Ammon's horn (tissue), 1 donor: ENCODE data around the gene LGI2.
"Not testable (repeated sequence)": the region's sequence is repeated elsewhere in the genome, so short reads cannot be mapped to it uniquely, and the experiment has no call there.

Source experiments
- DNase-seq: peaks from one replicate; pipeline ENCODE4 v3.0.0-alpha.2; 2016; ENCODE audit warnings: low spot score

Gene LGI2

GRCh38 chr4:25050370-25051078, 19.8 kb upstream of the LGI2 start:
- no peak for DNase-seq

GRCh38 chr4:25043548-25043947, 12.8 kb upstream of the LGI2 start:
- no peak for DNase-seq

GRCh38 chr4:25033526-25033925, 2.8 kb upstream of the LGI2 start:
- DNase-seq: no peak

- DNase-seq: no peak
These were observed 1.4 kb upstream of the LGI2 start for GRCh38 chr4:25032126-25032525.

- DNase-seq: no peak
These were observed 403 bp upstream of the LGI2 start for GRCh38 chr4:25031077-25031621.

- DNase-seq: no peak
These were observed 1.1 kb downstream of the LGI2 start for GRCh38 chr4:25029479-25030276.

GRCh38 chr4:25028851-25029250, 1.9 kb downstream of the LGI2 start:
- DNase-seq: no peak

- no peak for DNase-seq
These were observed 8.0 kb downstream of the LGI2 start for GRCh38 chr4:25022766-25023165.

- no peak for DNase-seq
These were observed 9.5 kb downstream of the LGI2 start for GRCh38 chr4:25021216-25021615.

- no peak for DNase-seq
These were observed 10.5 kb downstream of the LGI2 start for GRCh38 chr4:25020236-25020635.

- no peak for DNase-seq
These were observed 11.2 kb downstream of the LGI2 start for GRCh38 chr4:25019501-25019900.

GRCh38 chr4:25015012-25015411, 15.7 kb downstream of the LGI2 start:
- DNase-seq: no peak

GRCh38 chr4:25014662-25014983, 16.1 kb downstream of the LGI2 start:
- not testable (repeated sequence) for DNase-seq

- DNase-seq: no peak
These were observed 16.7 kb downstream of the LGI2 start for GRCh38 chr4:25013756-25014661.

- DNase-seq: no peak
These were observed 18.1 kb downstream of the LGI2 start for GRCh38 chr4:25012655-25013054.

- no peak for DNase-seq
These were observed 19.4 kb downstream of the LGI2 start for GRCh38 chr4:25011135-25011866.

- DNase-seq: peak; percentile 35
These were observed 23.1 kb downstream of the LGI2 start for GRCh38 chr4:25007598-25007997.

GRCh38 chr4:25002681-25003080, 28.1 kb downstream of the LGI2 start:
- DNase-seq: no peak

- DNase-seq: peak; percentile 21
These were observed 29.2 kb downstream of the LGI2 start for GRCh38 chr4:25001509-25001908.

- no peak for DNase-seq
These were observed 30.1 kb downstream of the LGI2 start for GRCh38 chr4:25000639-25001038.

GRCh38 chr4:24999392-25000089, 31.2 kb downstream of the LGI2 start:
- no peak for DNase-seq
